Activated gamma-delta T cell treated with Interleukin-2 at 50 U/mL for 16 hours (primary cell): ENCODE results near the gene MYLK2.

Source experiments
- DNase-seq: peaks from one replicate; pipeline ENCODE4 v3.0.0-alpha.2; 2020

The MYLK2 gene

GRCh38 chr20:31836853-31837608, 17.9 kb downstream of the MYLK2 start:
- no peak for DNase-seq

GRCh38 chr20:31837896-31838397, 18.8 kb downstream of the MYLK2 start:
- DNase-seq, result no peak

- DNase-seq, result no peak
Measured at GRCh38 chr20:31838646-31839292, 19.6 kb downstream of the MYLK2 start.

GRCh38 chr20:31839782-31840487, 20.8 kb downstream of the MYLK2 start:
- DNase-seq, result no peak

- DNase-seq, result no peak
Measured at GRCh38 chr20:31840906-31841816, 22.0 kb downstream of the MYLK2 start.

- no peak for DNase-seq
Measured at GRCh38 chr20:31841928-31842327, 22.8 kb downstream of the MYLK2 start.

- no peak for DNase-seq
Measured at GRCh38 chr20:31842471-31843157, 23.5 kb downstream of the MYLK2 start.

GRCh38 chr20:31843288-31843687, 24.1 kb downstream of the MYLK2 start:
- DNase-seq, result no peak

- DNase-seq, result no peak
Measured at GRCh38 chr20:31843881-31844280, 24.7 kb downstream of the MYLK2 start.

- DNase-seq, result no peak
Measured at GRCh38 chr20:31844737-31845299, 25.7 kb downstream of the MYLK2 start.

GRCh38 chr20:31845300-31845863, 26.2 kb downstream of the MYLK2 start, which contains the start of gene FOXS1:
Gene FOXS1, minus strand, starts transcription at chr20:31845604. Its CDS starts 62 bp downstream, at chr20:31845542.
- no peak for DNase-seq

GRCh38 chr20:31846793-31847138, 27.6 kb downstream of the MYLK2 start:
- no peak for DNase-seq

GRCh38 chr20:31848088-31848999, 29.2 kb downstream of the MYLK2 start:
- no peak for DNase-seq

GRCh38 chr20:31849306-31849930, 30.3 kb downstream of the MYLK2 start:
- no peak for DNase-seq

GRCh38 chr20:31851240-31851955, 32.2 kb downstream of the MYLK2 start:
- no peak for DNase-seq

- no peak for DNase-seq
Measured at GRCh38 chr20:31853481-31853880, 34.3 kb downstream of the MYLK2 start.

GRCh38 chr20:31856516-31856915, 37.4 kb downstream of the MYLK2 start:
- DNase-seq, result no peak

GRCh38 chr20:31857861-31858759, 39.0 kb downstream of the MYLK2 start:
- no peak for DNase-seq
